WTC11 (cell line): Measurements from ENCODE around the gene THSD4. TPM values are rescaled to one million over a fixed set of nuclear protein-coding genes. Genes with fewer than 3 reads are reported as not detected.

Source experiments
- ATAC-seq: fragments of 200-7000 bp; cut with Tn5 transposase; 2 replicates; pipeline ENCODE4 v1.10.0; 2021; ENCODE audit warnings: mild to moderate bottlenecking, moderate library complexity
- CTCF ChIA-PET: fragments of 300-600 bp; sonication (Branson Sonifier 250); formaldehyde crosslinking; loops from one replicate; lab custom pipeline; 2021; ENCODE audit warnings: antibody characterized with exemption; lab: Charles Lee
- POLR2A ChIA-PET: fragments of 350-600 bp; sonication (Branson Sonifier 250); formaldehyde crosslinking; loops from one replicate; lab custom pipeline; 2021; ENCODE audit warnings: antibody characterized with exemption; lab: Charles Lee
- DNase-seq: peaks from one replicate; pipeline ENCODE4 v3.0.0; 2021; ENCODE audit warnings: low spot score
- H3K27ac Mint-ChIP-seq: 2 replicates; pipeline ENCODE4 v1.8.0; 2021; ENCODE audit warnings: mixed read lengths
- H3K27me3 Mint-ChIP-seq: 2 replicates; pipeline ENCODE4 v1.8.0; 2021; ENCODE audit warnings: low read depth, mild to moderate bottlenecking, moderate library complexity, mixed read lengths
- H3K36me3 Mint-ChIP-seq: 2 replicates; pipeline ENCODE4 v1.8.0; 2021; ENCODE audit warnings: mixed read lengths
- H3K4me1 Mint-ChIP-seq: 2 replicates; pipeline ENCODE4 v1.8.0; 2022; ENCODE audit warnings: mixed read lengths
- H3K4me3 Mint-ChIP-seq: 2 replicates; pipeline ENCODE4 v1.8.0; 2021; ENCODE audit warnings: mild to moderate bottlenecking, moderate library complexity, mixed read lengths
- H3K9me3 Mint-ChIP-seq: 2 replicates; pipeline ENCODE4 v1.8.0; 2021; ENCODE audit warnings: mixed read lengths
- ATF1 ChIP-seq: sonication (generic); formaldehyde crosslinking; IDR thresholded peaks from 2 replicates; pipeline ENCODE4 v1.8.1; 2023; ENCODE audit warnings: mild to moderate bottlenecking, moderate library complexity, missing genetic modification reagents
- CBFB ChIP-seq: sonication (generic); formaldehyde crosslinking; IDR thresholded peaks from 2 replicates; pipeline ENCODE4 v1.8.1; 2022; ENCODE audit warnings: mild to moderate bottlenecking, low read depth, missing genetic modification reagents
- ETV6 ChIP-seq: sonication (generic); formaldehyde crosslinking; IDR thresholded peaks from 2 replicates; pipeline ENCODE4 v1.8.1; 2022; ENCODE audit warnings: mild to moderate bottlenecking, missing genetic modification reagents
- GRHL2 ChIP-seq: fragments of 250-450 bp; sonication (Bioruptor Pico); IDR thresholded peaks from 2 replicates; pipeline ENCODE4 v1.8.0; 2022; ENCODE audit warnings: mild to moderate bottlenecking, moderate library complexity; ENCODE audit not compliant: insufficient replicate concordance, severe bottlenecking
- IRF2 ChIP-seq: sonication (generic); formaldehyde crosslinking; IDR thresholded peaks from 2 replicates; pipeline ENCODE4 v1.8.0; 2022; ENCODE audit warnings: low read depth, missing genetic modification reagents, borderline replicate concordance
- JAZF1 ChIP-seq: fragments of 250-450 bp; sonication (Bioruptor Pico); IDR thresholded peaks from 2 replicates; pipeline ENCODE4 v1.9.0; 2021; ENCODE audit warnings: moderate library complexity, mild to moderate bottlenecking, inconsistent platforms
- MXD4 ChIP-seq: fragments of 250-450 bp; sonication (Bioruptor Pico); IDR thresholded peaks from 2 replicates; pipeline ENCODE4 v1.8.0; 2021; ENCODE audit warnings: mild to moderate bottlenecking, moderate library complexity, borderline replicate concordance
- MYBL2 ChIP-seq: sonication (generic); formaldehyde crosslinking; IDR thresholded peaks from 2 replicates; pipeline ENCODE4 v1.8.1; 2023; ENCODE audit warnings: mild to moderate bottlenecking, moderate library complexity, missing genetic modification reagents
- RORB ChIP-seq: fragments of 250-450 bp; sonication (Bioruptor Pico); IDR thresholded peaks from 2 replicates; pipeline ENCODE4 v1.9.0; 2021; ENCODE audit warnings: mild to moderate bottlenecking
- SMAD4 ChIP-seq: sonication (generic); formaldehyde crosslinking; IDR thresholded peaks from 2 replicates; pipeline ENCODE4 v1.8.0; 2022; ENCODE audit warnings: mild to moderate bottlenecking, missing genetic modification reagents
- SOX15 ChIP-seq: fragments of 250-450 bp; sonication (Bioruptor Pico); IDR thresholded peaks from 2 replicates; pipeline ENCODE4 v1.9.0; 2021; ENCODE audit warnings: mild to moderate bottlenecking
- SP1 ChIP-seq: sonication (generic); formaldehyde crosslinking; conservative IDR thresholded peaks from 2 replicates; pipeline ENCODE4 v1.8.1; 2022; ENCODE audit warnings: missing genetic modification reagents
- TEAD1 ChIP-seq: sonication (generic); formaldehyde crosslinking; IDR thresholded peaks from 2 replicates; pipeline ENCODE4 v1.8.0; 2022; ENCODE audit warnings: mild to moderate bottlenecking, missing genetic modification reagents
- ZNF138 ChIP-seq: sonication (generic); formaldehyde crosslinking; conservative IDR thresholded peaks from 2 replicates; pipeline ENCODE4 v1.8.1; 2022; ENCODE audit warnings: mild to moderate bottlenecking, moderate library complexity, missing genetic modification reagents
- ZNF219 ChIP-seq: sonication (generic); formaldehyde crosslinking; IDR thresholded peaks from 2 replicates; pipeline ENCODE4 v1.8.0; 2023; ENCODE audit warnings: missing genetic modification reagents, mild to moderate bottlenecking, borderline replicate concordance
- ZNF317 ChIP-seq: sonication (generic); formaldehyde crosslinking; IDR thresholded peaks from 2 replicates; pipeline ENCODE4 v1.8.1; 2023; ENCODE audit warnings: low read depth, mild to moderate bottlenecking, moderate library complexity, missing genetic modification reagents, borderline replicate concordance
- total RNA-seq: library from RNA; stranded (reverse); gene quantifications from 3 replicates; pipeline ENCODE4 v1.2.3, GENCODE V29; 2021
- TF ChIP-seq, protein P1 (sequence below): sonication (generic); formaldehyde crosslinking; IDR thresholded peaks from 2 replicates; pipeline ENCODE4 v1.8.1; 2022; ENCODE audit warnings: mild to moderate bottlenecking, missing genetic modification reagents, moderate library complexity, borderline replicate concordance
- TF ChIP-seq, protein P2 (sequence below): sonication (generic); formaldehyde crosslinking; IDR thresholded peaks from 2 replicates; pipeline ENCODE4 v1.8.1; 2023; ENCODE audit warnings: mild to moderate bottlenecking, missing genetic modification reagents, moderate library complexity
- TF ChIP-seq, protein P3 (sequence below): fragments of 200-600 bp; IDR thresholded peaks from 2 replicates; pipeline ENCODE4 v1.8.0; 2022; ENCODE audit warnings: antibody characterized with exemption
- TF ChIP-seq, protein P4 (sequence below): sonication (generic); formaldehyde crosslinking; IDR thresholded peaks from 2 replicates; pipeline ENCODE4 v1.8.1; 2023; ENCODE audit warnings: mild to moderate bottlenecking, missing genetic modification reagents
- TF ChIP-seq, protein P5 (sequence below): sonication (generic); formaldehyde crosslinking; IDR thresholded peaks from 2 replicates; pipeline ENCODE4 v1.8.1; 2023; ENCODE audit warnings: mild to moderate bottlenecking, moderate library complexity, missing genetic modification reagents
- TF ChIP-seq, protein P6 (sequence below): sonication (generic); formaldehyde crosslinking; IDR thresholded peaks from 2 replicates; pipeline ENCODE4 v1.8.0; 2022; ENCODE audit warnings: mild to moderate bottlenecking, missing genetic modification reagents

Gene THSD4
- total RNA-seq, 1 experiment from 2014 or later: 7.8 TPM

DNA sequence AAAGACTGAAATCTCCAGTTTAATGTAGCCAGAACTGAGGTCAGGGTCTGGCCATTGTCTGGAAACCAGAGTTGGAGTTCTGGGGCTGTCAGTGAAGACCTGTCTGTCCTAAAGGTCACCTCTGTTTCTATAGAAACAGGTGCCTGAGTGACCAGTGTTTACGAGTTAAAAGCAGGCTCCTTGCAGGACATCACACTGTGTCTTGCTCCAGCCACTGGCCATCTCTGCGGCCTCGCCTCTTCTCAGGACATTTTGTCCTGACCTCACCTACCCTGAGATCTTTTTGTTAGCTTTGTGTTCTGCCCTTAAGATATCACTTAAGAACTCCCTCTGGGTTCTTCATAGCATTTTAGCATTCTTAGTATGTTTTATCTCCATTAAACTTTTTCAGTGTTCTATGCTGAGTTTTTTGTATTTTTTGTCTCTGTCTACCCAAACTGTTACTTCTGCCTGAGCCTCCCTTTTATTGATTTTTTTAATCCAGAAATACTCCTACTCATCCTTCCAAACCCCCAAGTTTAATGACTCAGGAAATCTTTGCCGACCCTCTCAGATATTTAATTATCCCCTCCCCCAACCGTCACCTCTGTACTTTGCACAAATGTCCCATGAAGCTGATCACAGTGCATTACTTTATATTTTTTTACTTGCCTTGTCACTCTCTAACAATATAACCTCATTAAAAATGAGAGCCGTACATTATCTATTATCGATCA is 223.7 kb downstream of the THSD4 start:
- no peaks in the 10 kb centered on the region for H3K36me3 Mint-ChIP-seq
- no peak for DNase-seq
- H3K9me3 Mint-ChIP-seq: no peaks in the 10 kb centered on the region
- H3K4me1 Mint-ChIP-seq: peaks cover 52% of the 10 kb centered on the region
- H3K27ac Mint-ChIP-seq: no peak overlapping the region
- no peak for ATAC-seq
- POLR2A ChIA-PET: no interaction called here
- H3K4me3 Mint-ChIP-seq: no peak overlapping the region
- H3K27me3 Mint-ChIP-seq: no peaks in the 10 kb centered on the region
- CTCF ChIA-PET: no interaction called here
- TF ChIP-seq RORB (CRISPR knock-in tag) (no peak), IRF2 (CRISPR knock-in tag) (no peak), SP1 (CRISPR knock-in tag) (no peak), SOX15 (CRISPR knock-in tag) (no peak), JAZF1 (no peak), ZNF317 (CRISPR knock-in tag) (no peak), CBFB (CRISPR knock-in tag) (no peak), GRHL2 (CRISPR knock-in tag) (no peak), ZNF219 (CRISPR knock-in tag) (no peak), SMAD4 (CRISPR knock-in tag) (no peak), MYBL2 (no peak)
- TF ChIP-seq, protein P1, sequence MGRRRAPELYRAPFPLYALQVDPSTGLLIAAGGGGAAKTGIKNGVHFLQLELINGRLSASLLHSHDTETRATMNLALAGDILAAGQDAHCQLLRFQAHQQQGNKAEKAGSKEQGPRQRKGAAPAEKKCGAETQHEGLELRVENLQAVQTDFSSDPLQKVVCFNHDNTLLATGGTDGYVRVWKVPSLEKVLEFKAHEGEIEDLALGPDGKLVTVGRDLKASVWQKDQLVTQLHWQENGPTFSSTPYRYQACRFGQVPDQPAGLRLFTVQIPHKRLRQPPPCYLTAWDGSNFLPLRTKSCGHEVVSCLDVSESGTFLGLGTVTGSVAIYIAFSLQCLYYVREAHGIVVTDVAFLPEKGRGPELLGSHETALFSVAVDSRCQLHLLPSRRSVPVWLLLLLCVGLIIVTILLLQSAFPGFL: no peak
- TF ChIP-seq, protein P2, sequence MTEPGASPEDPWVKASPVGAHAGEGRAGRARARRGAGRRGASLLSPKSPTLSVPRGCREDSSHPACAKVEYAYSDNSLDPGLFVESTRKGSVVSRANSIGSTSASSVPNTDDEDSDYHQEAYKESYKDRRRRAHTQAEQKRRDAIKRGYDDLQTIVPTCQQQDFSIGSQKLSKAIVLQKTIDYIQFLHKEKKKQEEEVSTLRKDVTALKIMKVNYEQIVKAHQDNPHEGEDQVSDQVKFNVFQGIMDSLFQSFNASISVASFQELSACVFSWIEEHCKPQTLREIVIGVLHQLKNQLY (CRISPR knock-in tag): no peak
- TF ChIP-seq, protein P3, sequence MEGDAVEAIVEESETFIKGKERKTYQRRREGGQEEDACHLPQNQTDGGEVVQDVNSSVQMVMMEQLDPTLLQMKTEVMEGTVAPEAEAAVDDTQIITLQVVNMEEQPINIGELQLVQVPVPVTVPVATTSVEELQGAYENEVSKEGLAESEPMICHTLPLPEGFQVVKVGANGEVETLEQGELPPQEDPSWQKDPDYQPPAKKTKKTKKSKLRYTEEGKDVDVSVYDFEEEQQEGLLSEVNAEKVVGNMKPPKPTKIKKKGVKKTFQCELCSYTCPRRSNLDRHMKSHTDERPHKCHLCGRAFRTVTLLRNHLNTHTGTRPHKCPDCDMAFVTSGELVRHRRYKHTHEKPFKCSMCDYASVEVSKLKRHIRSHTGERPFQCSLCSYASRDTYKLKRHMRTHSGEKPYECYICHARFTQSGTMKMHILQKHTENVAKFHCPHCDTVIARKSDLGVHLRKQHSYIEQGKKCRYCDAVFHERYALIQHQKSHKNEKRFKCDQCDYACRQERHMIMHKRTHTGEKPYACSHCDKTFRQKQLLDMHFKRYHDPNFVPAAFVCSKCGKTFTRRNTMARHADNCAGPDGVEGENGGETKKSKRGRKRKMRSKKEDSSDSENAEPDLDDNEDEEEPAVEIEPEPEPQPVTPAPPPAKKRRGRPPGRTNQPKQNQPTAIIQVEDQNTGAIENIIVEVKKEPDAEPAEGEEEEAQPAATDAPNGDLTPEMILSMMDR: no peak
- TF ChIP-seq, protein P4, sequence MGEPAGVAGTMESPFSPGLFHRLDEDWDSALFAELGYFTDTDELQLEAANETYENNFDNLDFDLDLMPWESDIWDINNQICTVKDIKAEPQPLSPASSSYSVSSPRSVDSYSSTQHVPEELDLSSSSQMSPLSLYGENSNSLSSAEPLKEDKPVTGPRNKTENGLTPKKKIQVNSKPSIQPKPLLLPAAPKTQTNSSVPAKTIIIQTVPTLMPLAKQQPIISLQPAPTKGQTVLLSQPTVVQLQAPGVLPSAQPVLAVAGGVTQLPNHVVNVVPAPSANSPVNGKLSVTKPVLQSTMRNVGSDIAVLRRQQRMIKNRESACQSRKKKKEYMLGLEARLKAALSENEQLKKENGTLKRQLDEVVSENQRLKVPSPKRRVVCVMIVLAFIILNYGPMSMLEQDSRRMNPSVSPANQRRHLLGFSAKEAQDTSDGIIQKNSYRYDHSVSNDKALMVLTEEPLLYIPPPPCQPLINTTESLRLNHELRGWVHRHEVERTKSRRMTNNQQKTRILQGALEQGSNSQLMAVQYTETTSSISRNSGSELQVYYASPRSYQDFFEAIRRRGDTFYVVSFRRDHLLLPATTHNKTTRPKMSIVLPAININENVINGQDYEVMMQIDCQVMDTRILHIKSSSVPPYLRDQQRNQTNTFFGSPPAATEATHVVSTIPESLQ: no peak

DNA sequence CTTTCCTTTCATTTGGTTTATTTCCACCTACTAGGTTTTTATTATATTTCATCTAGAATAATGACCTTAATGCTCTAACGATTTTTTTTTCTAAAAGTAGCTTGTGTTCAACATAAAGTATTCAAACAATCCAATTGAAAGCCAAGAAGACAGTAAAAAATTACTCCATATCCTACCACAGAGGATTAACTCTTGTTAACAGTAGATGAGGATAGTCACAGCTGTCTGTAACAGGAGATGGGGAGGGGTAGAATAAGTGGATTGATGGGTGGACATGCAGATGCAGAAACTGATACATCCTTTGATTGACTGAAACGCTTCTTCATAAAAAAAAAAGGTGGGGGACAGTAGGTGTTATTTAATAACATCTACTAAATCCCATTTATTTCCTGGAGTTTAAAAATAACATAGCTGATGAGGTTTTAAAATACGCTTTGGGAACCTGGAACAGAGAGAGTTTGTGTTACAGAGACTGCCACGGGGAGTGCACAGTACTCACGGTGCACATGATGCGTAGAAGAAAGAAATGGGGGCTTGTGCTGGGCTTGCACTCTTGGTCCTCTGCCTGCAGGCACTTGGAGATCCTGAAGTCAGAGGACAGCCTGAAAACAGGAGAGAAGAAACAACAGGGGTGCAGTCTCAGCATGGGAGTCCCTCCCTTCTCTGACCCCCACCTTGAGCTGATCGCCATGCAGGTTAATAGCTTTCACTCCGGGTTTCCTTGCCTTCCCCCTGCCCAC is 226.7 kb downstream of the THSD4 start:
- no peaks in the 10 kb centered on the region for H3K27me3 Mint-ChIP-seq
- H3K9me3 Mint-ChIP-seq: no peaks in the 10 kb centered on the region
- ChIA-PET CTCF (no interaction called here), POLR2A (no interaction called here)
- H3K4me3 Mint-ChIP-seq: no peak overlapping the region
- DNase-seq (no peak), ATAC-seq (no peak)
- peaks cover 46% of the 10 kb centered on the region for H3K4me1 Mint-ChIP-seq
- no peaks in the 10 kb centered on the region for H3K36me3 Mint-ChIP-seq
- no peak overlapping the region for H3K27ac Mint-ChIP-seq
- TF ChIP-seq, protein P5, sequence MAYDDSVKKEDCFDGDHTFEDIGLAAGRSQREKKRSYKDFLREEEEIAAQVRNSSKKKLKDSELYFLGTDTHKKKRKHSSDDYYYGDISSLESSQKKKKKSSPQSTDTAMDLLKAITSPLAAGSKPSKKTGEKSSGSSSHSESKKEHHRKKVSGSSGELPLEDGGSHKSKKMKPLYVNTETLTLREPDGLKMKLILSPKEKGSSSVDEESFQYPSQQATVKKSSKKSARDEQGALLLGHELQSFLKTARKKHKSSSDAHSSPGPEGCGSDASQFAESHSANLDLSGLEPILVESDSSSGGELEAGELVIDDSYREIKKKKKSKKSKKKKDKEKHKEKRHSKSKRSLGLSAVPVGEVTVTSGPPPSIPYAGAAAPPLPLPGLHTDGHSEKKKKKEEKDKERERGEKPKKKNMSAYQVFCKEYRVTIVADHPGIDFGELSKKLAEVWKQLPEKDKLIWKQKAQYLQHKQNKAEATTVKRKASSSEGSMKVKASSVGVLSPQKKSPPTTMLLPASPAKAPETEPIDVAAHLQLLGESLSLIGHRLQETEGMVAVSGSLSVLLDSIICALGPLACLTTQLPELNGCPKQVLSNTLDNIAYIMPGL: no peak
- no peak for TF ChIP-seq ZNF138 (CRISPR knock-in tag)
- no peak for TF ChIP-seq ZNF219 (CRISPR knock-in tag)
- TF ChIP-seq, protein P4: no peak
- no peak for TF ChIP-seq ATF1 (CRISPR knock-in tag)
- no peak for TF ChIP-seq TEAD1
- TF ChIP-seq, protein P6, sequence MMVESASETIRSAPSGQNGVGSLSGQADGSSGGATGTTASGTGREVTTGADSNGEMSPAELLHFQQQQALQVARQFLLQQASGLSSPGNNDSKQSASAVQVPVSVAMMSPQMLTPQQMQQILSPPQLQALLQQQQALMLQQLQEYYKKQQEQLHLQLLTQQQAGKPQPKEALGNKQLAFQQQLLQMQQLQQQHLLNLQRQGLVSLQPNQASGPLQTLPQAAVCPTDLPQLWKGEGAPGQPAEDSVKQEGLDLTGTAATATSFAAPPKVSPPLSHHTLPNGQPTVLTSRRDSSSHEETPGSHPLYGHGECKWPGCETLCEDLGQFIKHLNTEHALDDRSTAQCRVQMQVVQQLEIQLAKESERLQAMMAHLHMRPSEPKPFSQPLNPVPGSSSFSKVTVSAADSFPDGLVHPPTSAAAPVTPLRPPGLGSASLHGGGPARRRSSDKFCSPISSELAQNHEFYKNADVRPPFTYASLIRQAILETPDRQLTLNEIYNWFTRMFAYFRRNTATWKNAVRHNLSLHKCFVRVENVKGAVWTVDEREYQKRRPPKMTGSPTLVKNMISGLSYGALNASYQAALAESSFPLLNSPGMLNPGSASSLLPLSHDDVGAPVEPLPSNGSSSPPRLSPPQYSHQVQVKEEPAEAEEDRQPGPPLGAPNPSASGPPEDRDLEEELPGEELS: no peak
- no peak for TF ChIP-seq MXD4 (CRISPR knock-in tag)
- no peak for TF ChIP-seq SMAD4 (CRISPR knock-in tag)
- no peak for TF ChIP-seq ETV6 (CRISPR knock-in tag)
